ENCODE results near the gene TGM2.

TGM2 gene

GRCh38 chr20:38134427-38135270, 30.4 kb downstream of the TGM2 start:
- peak; percentile 63 for TF ChIP-seq GATA2 (IDR thresholded peaks at IDR 0.05; ENCODE audit: low read depth, low read length)
- no peak for TF ChIP-seq GATA3 (IDR thresholded peaks at IDR 0.05; ENCODE audit: low read depth, low read length)

DNA sequence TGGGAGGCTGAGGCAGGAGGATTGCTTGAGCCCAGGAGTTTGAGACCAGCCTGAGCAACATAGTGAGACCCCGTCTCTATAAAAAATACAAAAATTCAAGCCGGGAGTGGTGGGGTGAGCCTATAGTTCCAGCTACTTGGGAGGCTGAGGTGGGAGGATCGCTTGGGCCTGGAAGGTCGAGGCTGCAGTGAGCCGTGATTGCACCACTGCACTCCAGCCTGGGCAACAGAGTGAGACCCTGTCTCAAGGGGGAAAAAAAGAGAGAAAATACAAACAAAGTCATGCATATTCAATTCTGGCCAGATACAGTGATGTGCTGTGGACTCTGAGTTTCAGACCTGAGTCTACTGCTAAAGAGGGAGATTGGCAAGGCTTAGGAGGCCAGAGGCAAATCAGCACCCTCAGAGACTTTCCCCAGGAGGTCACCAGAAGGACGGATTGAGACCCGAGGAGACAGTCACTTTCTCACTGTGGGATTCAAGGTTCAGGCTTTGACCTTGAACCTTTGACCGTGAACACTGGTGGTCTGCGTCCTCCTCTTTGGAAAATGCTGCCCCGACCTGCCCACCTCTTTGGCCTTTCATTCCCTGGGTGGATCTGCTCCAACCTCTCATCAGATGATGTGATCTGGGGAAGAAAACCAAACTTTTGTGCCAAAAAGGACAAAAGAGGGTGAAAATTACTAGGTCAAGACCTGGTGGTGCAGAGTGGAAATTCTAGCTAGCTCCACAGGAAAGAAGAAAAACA, 31.2 kb downstream of the TGM2 start:
- TF ChIP-seq GATA2 (IDR thresholded peaks at IDR 0.05; ENCODE audit: low read depth, low read length) (no peak), GATA3 (IDR thresholded peaks at IDR 0.05; ENCODE audit: low read depth, low read length) (no peak)

DNA sequence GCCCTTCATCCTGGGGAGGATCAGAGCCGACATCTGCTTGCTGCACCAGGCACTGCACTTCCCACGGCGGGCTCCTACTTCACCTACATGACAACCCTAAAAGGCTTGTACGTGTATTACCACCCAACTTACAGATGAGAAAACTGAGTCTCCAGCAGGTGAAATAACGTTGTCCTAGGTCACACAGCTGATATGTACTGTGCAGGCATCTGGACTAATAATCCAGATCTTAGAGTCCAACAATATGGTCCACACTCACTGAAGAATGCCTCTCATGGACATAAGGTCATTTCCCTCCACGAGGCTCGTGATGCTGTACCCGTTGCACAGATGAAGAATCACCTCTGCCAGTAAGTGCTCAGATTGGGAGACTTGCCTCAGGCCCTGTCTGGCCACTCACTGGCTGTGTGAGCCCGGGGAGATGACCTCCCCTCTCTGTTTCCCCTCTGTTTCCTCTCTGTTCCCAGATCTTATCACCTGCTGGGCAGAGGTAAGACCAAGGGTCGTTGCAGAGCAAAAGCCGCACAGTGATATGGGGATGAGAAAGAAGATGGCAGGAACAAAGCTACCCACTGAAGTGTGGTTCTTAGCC, 32.1 kb downstream of the TGM2 start:
- TF ChIP-seq GATA3 (IDR thresholded peaks at IDR 0.05; ENCODE audit: low read depth, low read length) = no peak
- no peak; the same call in 1 of the 2 replicates for TF ChIP-seq GATA2 (IDR thresholded peaks at IDR 0.05; ENCODE audit: low read depth, low read length)

DNA sequence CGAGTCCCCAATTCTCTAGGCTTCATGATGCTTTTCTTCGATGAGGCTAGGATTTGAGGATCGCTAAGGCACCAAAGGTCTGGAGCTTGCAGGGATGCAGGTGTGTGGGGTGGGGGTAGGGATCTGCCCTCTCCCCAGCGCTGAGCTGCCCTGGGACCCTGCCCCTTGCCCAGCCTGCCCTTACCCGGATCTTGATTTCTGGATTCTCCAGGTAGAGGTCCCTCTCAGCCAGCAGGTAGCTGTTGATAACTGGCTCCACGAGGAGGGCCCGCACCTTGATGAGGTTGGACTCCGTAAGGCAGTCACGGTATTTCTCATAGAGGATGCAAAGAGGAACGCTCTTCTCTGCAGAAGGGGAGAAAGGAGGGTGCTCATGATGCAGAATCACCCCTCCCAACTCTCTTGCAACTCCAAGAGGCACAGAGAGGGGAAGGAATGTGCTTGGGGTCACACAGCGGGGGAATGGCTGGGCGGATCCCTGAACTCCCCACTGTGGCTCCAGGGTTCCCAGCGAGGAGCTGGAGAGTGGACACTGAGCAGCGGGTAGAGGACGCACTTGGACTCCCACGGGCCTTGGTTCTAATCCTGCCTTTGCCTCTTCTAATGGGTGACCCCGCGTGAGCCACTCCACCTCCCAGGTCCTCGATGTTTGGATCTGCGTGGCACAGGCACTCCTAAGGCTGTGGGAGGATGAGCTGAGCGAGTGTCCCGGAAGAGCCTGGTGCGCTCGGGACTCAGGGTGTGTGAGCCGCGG, 32.7 kb downstream of the TGM2 start:
- TF ChIP-seq GATA2 (IDR thresholded peaks at IDR 0.05; ENCODE audit: low read depth, low read length) (no peak), GATA3 (IDR thresholded peaks at IDR 0.05; ENCODE audit: low read depth, low read length) (no peak)

- TF ChIP-seq GATA3 (IDR thresholded peaks at IDR 0.05; ENCODE audit: low read depth, low read length) = no peak
- peak; percentile 90 for TF ChIP-seq GATA2 (IDR thresholded peaks at IDR 0.05; ENCODE audit: low read depth, low read length)
These were observed 33.4 kb downstream of the TGM2 start for GRCh38 chr20:38131588-38132121.

DNA sequence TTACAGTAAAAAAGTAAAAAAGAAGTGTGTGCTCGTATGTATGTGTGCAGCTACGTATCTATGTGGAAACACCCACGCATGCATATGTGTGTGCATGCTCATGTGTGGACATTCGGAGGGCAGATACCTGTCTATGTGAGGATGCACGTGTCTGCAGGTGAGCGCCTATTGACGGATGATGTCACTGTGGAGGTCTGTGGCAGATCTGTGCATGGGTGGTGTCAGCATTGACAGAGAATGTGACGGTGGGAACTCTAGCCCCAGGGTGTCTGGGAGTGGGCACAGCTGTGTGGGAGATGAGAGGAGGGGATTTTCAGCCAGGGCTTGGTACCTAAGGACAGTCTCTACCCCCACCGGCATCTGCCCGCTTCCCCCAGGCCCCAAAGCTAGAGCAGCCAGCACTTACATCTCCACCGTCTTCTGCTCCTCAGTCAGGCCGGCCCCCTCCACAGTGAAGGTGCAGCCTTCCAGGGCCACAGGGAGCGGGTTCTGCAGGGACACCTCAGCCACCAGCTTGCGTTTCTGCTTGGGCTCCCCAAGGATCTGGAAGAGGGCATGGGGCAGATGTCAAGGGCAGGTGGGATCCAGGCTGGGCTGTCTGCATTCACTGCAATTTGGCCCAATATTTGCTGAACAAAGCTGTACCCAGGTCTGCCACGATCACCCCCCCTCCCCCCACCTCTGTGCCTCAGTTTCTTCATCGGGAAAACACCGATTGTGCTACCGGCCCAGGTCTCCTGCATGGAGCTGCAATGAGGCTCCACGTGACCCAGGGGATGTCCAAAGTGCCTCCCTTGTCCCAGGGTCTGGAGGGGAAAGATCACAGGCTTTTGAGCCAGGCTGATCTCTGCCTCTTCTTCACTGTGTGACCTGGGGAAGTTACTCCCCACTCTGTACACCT, 34.1 kb downstream of the TGM2 start:
- TF ChIP-seq GATA3 (IDR thresholded peaks at IDR 0.05; ENCODE audit: low read depth, low read length) (no peak), GATA2 (IDR thresholded peaks at IDR 0.05; ENCODE audit: low read depth, low read length) (no peak)

GRCh38 chr20:38129893-38130609, 35.0 kb downstream of the TGM2 start:
- no peak for TF ChIP-seq GATA3 (IDR thresholded peaks at IDR 0.05; ENCODE audit: low read depth, low read length)
- TF ChIP-seq GATA2 (IDR thresholded peaks at IDR 0.05; ENCODE audit: low read depth, low read length) = no peak

DNA sequence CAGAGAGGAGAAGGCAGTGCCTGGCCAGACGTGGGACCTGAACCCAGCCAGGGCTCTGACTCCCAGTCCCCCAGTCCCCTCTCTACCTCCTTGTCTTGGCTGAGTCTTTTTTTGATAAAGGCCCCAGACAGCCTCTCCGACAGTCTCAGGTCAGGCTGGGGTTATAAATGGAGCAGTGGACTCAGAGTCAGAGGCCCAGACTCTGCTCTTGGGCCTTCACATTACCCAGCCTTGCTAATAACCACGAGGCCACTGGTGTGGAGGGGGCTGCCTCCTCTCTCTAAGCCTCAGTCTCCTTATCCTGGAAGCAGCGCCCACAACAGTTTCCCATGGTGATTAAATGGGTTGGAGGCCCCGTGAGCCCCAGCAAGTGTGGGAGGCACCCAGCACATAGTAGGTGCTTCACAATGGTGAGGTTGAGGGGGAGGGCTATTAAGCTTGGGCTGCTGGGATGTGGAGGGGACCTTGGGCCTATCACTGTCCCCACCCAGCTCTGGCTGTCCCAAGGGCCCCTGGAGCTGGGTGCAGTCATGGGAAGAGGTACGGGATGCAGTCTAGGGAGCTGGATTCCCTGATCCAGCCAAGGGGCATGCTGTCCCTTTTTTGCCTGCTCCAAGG, 35.7 kb downstream of the TGM2 start:
- no peak for TF ChIP-seq GATA3 (IDR thresholded peaks at IDR 0.05; ENCODE audit: low read depth, low read length)
- no peak for TF ChIP-seq GATA2 (IDR thresholded peaks at IDR 0.05; ENCODE audit: low read depth, low read length)

GRCh38 chr20:38128691-38129090, 36.4 kb downstream of the TGM2 start:
- TF ChIP-seq GATA2 (IDR thresholded peaks at IDR 0.05; ENCODE audit: low read depth, low read length) (no peak), GATA3 (IDR thresholded peaks at IDR 0.05; ENCODE audit: low read depth, low read length) (no peak)

DNA sequence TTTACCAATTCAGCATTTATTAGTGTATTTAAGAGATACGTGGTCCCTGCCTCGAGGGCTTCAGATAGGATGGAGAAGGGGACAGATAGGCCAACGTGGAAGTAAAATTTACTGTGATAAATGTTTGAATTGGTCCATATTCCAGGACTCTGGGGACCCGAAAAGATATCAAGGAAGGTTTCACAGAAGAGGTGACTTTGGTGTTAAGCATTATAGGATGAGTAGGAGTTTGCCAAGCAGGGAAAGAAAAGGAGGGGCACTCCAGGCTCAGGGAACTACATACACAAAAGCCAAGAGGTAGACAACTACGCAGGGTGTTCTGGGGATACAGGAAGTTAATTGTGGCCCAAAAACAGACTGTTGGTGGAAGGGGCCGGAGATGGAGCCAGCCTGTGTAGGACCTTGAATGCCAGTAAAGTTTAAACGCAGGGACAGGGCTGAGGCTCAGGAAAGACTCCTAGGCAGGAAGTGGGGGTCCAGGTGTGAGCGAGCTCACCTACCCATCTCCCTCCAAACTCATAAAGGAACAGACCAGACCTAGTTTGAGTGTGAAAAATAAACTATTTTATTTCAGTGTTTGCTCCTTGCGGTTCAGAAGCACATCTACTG, 37.0 kb downstream of the TGM2 start:
- TF ChIP-seq GATA2 (IDR thresholded peaks at IDR 0.05; ENCODE audit: low read depth, low read length) (no peak), GATA3 (IDR thresholded peaks at IDR 0.05; ENCODE audit: low read depth, low read length) (no peak)

GRCh38 chr20:38126932-38127621, 38.0 kb downstream of the TGM2 start:
- no peak for TF ChIP-seq GATA2 (IDR thresholded peaks at IDR 0.05; ENCODE audit: low read depth, low read length)
- TF ChIP-seq GATA3 (IDR thresholded peaks at IDR 0.05; ENCODE audit: low read depth, low read length) = no peak
